ENCODE results near the gene PAPLN.
"Not testable (repeated sequence)": the region's sequence is repeated elsewhere in the genome, so short reads cannot be mapped to it uniquely, and the experiment has no call there.

The PAPLN gene

GRCh38 chr14:73286598-73286997, 49.3 kb downstream of the PAPLN start:
- DNase-seq (ENCODE audit: insufficient read length, low spot score), result no peak
- TF ChIP-seq POLR2A (IDR thresholded peaks at IDR 0.05; ENCODE audit: low read depth, low read length), result no peak
- no peak for FAIRE-seq

GRCh38 chr14:73287071-73287470, 49.8 kb downstream of the PAPLN start:
- DNase-seq (ENCODE audit: insufficient read length, low spot score), result no peak
- TF ChIP-seq POLR2A (IDR thresholded peaks at IDR 0.05; ENCODE audit: low read depth, low read length), result no peak
- no peak for FAIRE-seq

GRCh38 chr14:73289308-73289707, 52.0 kb downstream of the PAPLN start:
- DNase-seq (ENCODE audit: insufficient read length, low spot score), result no peak
- FAIRE-seq, result no peak
- no peak for TF ChIP-seq POLR2A (IDR thresholded peaks at IDR 0.05; ENCODE audit: low read depth, low read length)

GRCh38 chr14:73289729-73290128, 52.4 kb downstream of the PAPLN start:
- FAIRE-seq (no peak), DNase-seq (ENCODE audit: insufficient read length, low spot score) (no peak)
- no peak for TF ChIP-seq POLR2A (IDR thresholded peaks at IDR 0.05; ENCODE audit: low read depth, low read length)

- DNase-seq (ENCODE audit: insufficient read length, low spot score), result no peak
- FAIRE-seq, result no peak
- no peak for TF ChIP-seq POLR2A (IDR thresholded peaks at IDR 0.05; ENCODE audit: low read depth, low read length)
Observed at GRCh38 chr14:73290279-73290678, 53.0 kb downstream of the PAPLN start.

- no peak for TF ChIP-seq POLR2A (IDR thresholded peaks at IDR 0.05; ENCODE audit: low read depth, low read length)
- FAIRE-seq (peak; percentile 55), DNase-seq (ENCODE audit: insufficient read length, low spot score) (no peak)
Observed at GRCh38 chr14:73293782-73294781, 56.8 kb downstream of the PAPLN start.

GRCh38 chr14:73295198-73295796, 58.0 kb downstream of the PAPLN start:
- peak; percentile 84 for FAIRE-seq
- no peak for DNase-seq (ENCODE audit: insufficient read length, low spot score)
- no peak for TF ChIP-seq POLR2A (IDR thresholded peaks at IDR 0.05; ENCODE audit: low read depth, low read length)

GRCh38 chr14:73305499-73305898, 68.2 kb downstream of the PAPLN start:
- FAIRE-seq, result no peak
- DNase-seq (ENCODE audit: insufficient read length, low spot score), result no peak
- no peak for TF ChIP-seq POLR2A (IDR thresholded peaks at IDR 0.05; ENCODE audit: low read depth, low read length)

GRCh38 chr14:73307261-73307660, 70.0 kb downstream of the PAPLN start:
- FAIRE-seq (no peak), DNase-seq (ENCODE audit: insufficient read length, low spot score) (no peak)
- TF ChIP-seq POLR2A (IDR thresholded peaks at IDR 0.05; ENCODE audit: low read depth, low read length), result no peak

- not testable (repeated sequence) for FAIRE-seq; DNase-seq (ENCODE audit: insufficient read length, low spot score)
Observed at GRCh38 chr14:73309207-73309606, 71.9 kb downstream of the PAPLN start.

- no peak for TF ChIP-seq POLR2A (IDR thresholded peaks at IDR 0.05; ENCODE audit: low read depth, low read length)
- FAIRE-seq (no peak), DNase-seq (ENCODE audit: insufficient read length, low spot score) (no peak)
Observed at GRCh38 chr14:73311708-73312030, 74.4 kb downstream of the PAPLN start.

- DNase-seq (ENCODE audit: insufficient read length, low spot score) (no peak), FAIRE-seq (no peak)
- no peak for TF ChIP-seq POLR2A (IDR thresholded peaks at IDR 0.05; ENCODE audit: low read depth, low read length)
Observed at GRCh38 chr14:73312687-73313086, 75.4 kb downstream of the PAPLN start.

GRCh38 chr14:73313151-73313550, 75.8 kb downstream of the PAPLN start:
- FAIRE-seq (no peak), DNase-seq (ENCODE audit: insufficient read length, low spot score) (no peak)
- no peak for TF ChIP-seq POLR2A (IDR thresholded peaks at IDR 0.05; ENCODE audit: low read depth, low read length)

- no peak for TF ChIP-seq POLR2A (IDR thresholded peaks at IDR 0.05; ENCODE audit: low read depth, low read length)
- no peak for FAIRE-seq
Observed at GRCh38 chr14:73323896-73324399, 86.6 kb downstream of the PAPLN start.

More at GRCh38 chr14:73323896-73324399, 86.6 kb downstream of the PAPLN start:
- no peak for DNase-seq (ENCODE audit: insufficient read length, low spot score)

All from H54 (cell line).